GM06990 (cell line): ENCODE measurements around the gene KCNAB1.

ENCODE experiments used
- DNase-seq: peaks from one replicate; pipeline ENCODE4 v3.0.0-alpha.2; 2011; ENCODE audit not compliant: insufficient read length; ENCODE audit errors: extremely low read depth
- H3K27me3 ChIP-seq: replicated peaks from 2 replicates; pipeline ENCODE4 v1.6.0; 2011; ENCODE audit warnings: low read length; ENCODE audit not compliant: control insufficient read depth, insufficient read depth
- H3K36me3 ChIP-seq: 2 replicates; pipeline ENCODE4 v1.5.1; 2011; ENCODE audit warnings: low read length; ENCODE audit not compliant: control insufficient read depth, insufficient read depth
- H3K4me3 ChIP-seq: replicated peaks from 2 replicates; pipeline ENCODE4 v1.5.1; 2011; ENCODE audit warnings: low read depth, mild to moderate bottlenecking, control low read depth, low read length
- CTCF ChIP-seq: IDR thresholded peaks from 2 replicates; pipeline ENCODE4 v1.5.1; 2011; ENCODE audit warnings: low read length, control low read depth, mild to moderate bottlenecking, inconsistent platforms; ENCODE audit not compliant: insufficient read depth, poor library complexity, severe bottlenecking

The KCNAB1 gene

GRCh38 chr3:156413293-156413892 is 293.0 kb downstream of the KCNAB1 start:
- Histone ChIP-seq H3K36me3 (no peaks in the 10 kb centered on the region), H3K4me3 (no peak overlapping the region), H3K27me3 (no peaks in the 10 kb centered on the region; the same call in 1 of the 2 replicates)
- no peak for DNase-seq
- TF ChIP-seq CTCF, result no peak

- Histone ChIP-seq H3K36me3 (no peaks in the 10 kb centered on the region), H3K4me3 (no peak overlapping the region), H3K27me3 (no peaks in the 10 kb centered on the region; the same call in 1 of the 2 replicates)
- no peak for DNase-seq
- TF ChIP-seq CTCF, result no peak
These were observed 296.6 kb downstream of the KCNAB1 start for GRCh38 chr3:156416846-156417558.

GRCh38 chr3:156417559-156418132 is 297.3 kb downstream of the KCNAB1 start:
- DNase-seq, result no peak
- TF ChIP-seq CTCF, result no peak
- no peak overlapping the region for H3K4me3 ChIP-seq
- no peaks in the 10 kb centered on the region for H3K36me3 ChIP-seq
- H3K27me3 ChIP-seq, result no peaks in the 10 kb centered on the region; the same call in 1 of the 2 replicates

- no peaks in the 10 kb centered on the region; the same call in 1 of the 2 replicates for H3K27me3 ChIP-seq
- no peaks in the 10 kb centered on the region for H3K36me3 ChIP-seq
- TF ChIP-seq CTCF, result no peak
- no peak overlapping the region for H3K4me3 ChIP-seq
- DNase-seq, result no peak
These were observed 298.1 kb downstream of the KCNAB1 start for GRCh38 chr3:156418428-156418827.

GRCh38 chr3:156421534-156421933 is 301.2 kb downstream of the KCNAB1 start:
- DNase-seq, result no peak
- no peaks in the 10 kb centered on the region for H3K27me3 ChIP-seq
- no peak for TF ChIP-seq CTCF
- H3K36me3 ChIP-seq, result no peaks in the 10 kb centered on the region
- no peak overlapping the region for H3K4me3 ChIP-seq
